ENCODE results near the gene LRP2. TPM values are rescaled to one million over a fixed set of nuclear protein-coding genes. Genes with fewer than 3 reads are reported as not detected.

LRP2 gene
- total and polyA plus RNA-seq, 10 of the 15 experiments (the other 5 are each of a cell fraction or from before 2014, with no cell fraction given), result 0.01 to 0.19 (median 0.06) TPM; not detected in 5

DNA sequence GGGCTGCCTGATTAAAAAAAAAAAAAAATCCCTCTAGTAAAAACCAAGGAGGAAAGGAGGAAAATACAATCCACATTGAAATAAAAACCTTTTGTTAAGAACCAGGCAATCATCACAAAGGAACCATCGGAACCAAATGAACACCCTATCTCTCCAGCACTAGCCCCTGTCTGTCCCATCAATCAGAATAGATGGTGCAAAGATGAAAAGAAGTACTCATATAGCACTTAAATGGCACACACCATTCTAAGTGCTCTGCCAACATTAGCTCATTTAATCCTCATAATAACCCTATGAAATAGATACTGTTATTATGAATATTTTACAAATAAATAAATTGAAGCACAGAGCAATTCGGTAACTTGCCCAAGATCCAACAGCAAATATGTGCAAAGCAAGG is 38.5 kb downstream of the LRP2 start:
- Histone ChIP-seq H3K4me1 (ENCODE audit: control insufficient read depth, insufficient read depth, low read length) (no peaks in the 10 kb centered on the region), H3K79me2 (ENCODE audit: control insufficient read depth, insufficient read depth, low read length) (no peaks in the 10 kb centered on the region), H3K36me3 (ENCODE audit: control insufficient read depth in 2 of 2, insufficient read depth in 2 of 2, low read length in 1 of 2) (no peaks in the 10 kb centered on the region), H3K9me3 (replicated peaks; ENCODE audit: control insufficient read depth, insufficient read depth, low read length) (no peaks in the 10 kb centered on the region), H3K9ac (ENCODE audit: control insufficient read depth, insufficient read depth, low read length) (no peak overlapping the region), H3K4me3 (no peak overlapping the region), H4K20me1 (ENCODE audit: control insufficient read depth, insufficient read depth) (no peaks in the 10 kb centered on the region), H2AFZ (ENCODE audit: control insufficient read depth, low read depth, low read length) (no peak overlapping the region), H3K27ac (ENCODE audit: control insufficient read depth, insufficient read depth) (no peak overlapping the region), H3K27me3 (replicated peaks in 1 of 2; ENCODE audit: control insufficient read depth in 2 of 2, insufficient read depth in 2 of 2, low read length in 1 of 2) (no peaks in the 10 kb centered on the region), H3K4me2 (ENCODE audit: control insufficient read depth, insufficient read depth) (no peak overlapping the region)
- intact Hi-C loops (cut with micrococcal nuclease; ENCODE audit: unreplicated experiment), result no loop called here
- DNase-seq (ENCODE audit: low read depth, low spot score) (no peak), ATAC-seq (no peak), FAIRE-seq (no peak)
- POLR2A ChIA-PET, result no interaction called here
- in situ Hi-C loops (cut with MboI), result no loop called here
- SMC1A ChIA-PET (ENCODE audit: uncharacterized antibody, unreplicated experiment), result no interaction called here
- RAD21 ChIA-PET (ENCODE audit: unreplicated experiment), result no interaction called here
- TF ChIP-seq, protein P1, sequence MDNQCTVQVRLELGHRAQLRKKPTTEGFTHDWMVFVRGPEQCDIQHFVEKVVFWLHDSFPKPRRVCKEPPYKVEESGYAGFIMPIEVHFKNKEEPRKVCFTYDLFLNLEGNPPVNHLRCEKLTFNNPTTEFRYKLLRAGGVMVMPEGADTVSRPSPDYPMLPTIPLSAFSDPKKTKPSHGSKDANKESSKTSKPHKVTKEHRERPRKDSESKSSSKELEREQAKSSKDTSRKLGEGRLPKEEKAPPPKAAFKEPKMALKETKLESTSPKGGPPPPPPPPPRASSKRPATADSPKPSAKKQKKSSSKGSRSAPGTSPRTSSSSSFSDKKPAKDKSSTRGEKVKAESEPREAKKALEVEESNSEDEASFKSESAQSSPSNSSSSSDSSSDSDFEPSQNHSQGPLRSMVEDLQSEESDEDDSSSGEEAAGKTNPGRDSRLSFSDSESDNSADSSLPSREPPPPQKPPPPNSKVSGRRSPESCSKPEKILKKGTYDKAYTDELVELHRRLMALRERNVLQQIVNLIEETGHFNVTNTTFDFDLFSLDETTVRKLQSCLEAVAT (IDR thresholded peaks at IDR 0.05), result no peak
- no peak for TF ChIP-seq HDAC6 (IDR thresholded peaks at IDR 0.05; ENCODE audit: unreplicated experiment)
- no peak for TF ChIP-seq PAX8 (IDR thresholded peaks at IDR 0.05)
- TF ChIP-seq RBBP5 (conservative IDR thresholded peaks at IDR 0.05), result no peak
- TF ChIP-seq SMAD5 (IDR thresholded peaks at IDR 0.05; ENCODE audit: low read depth), result no peak
- TF ChIP-seq TCF3 (IDR thresholded peaks at IDR 0.05; ENCODE audit: borderline replicate concordance, insufficient read depth, low read depth, low read length), result no peak
- TF ChIP-seq, protein P2, sequence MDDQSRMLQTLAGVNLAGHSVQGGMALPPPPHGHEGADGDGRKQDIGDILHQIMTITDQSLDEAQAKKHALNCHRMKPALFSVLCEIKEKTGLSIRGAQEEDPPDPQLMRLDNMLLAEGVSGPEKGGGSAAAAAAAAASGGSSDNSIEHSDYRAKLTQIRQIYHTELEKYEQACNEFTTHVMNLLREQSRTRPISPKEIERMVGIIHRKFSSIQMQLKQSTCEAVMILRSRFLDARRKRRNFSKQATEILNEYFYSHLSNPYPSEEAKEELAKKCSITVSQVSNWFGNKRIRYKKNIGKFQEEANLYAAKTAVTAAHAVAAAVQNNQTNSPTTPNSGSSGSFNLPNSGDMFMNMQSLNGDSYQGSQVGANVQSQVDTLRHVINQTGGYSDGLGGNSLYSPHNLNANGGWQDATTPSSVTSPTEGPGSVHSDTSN (IDR thresholded peaks at IDR 0.05; ENCODE audit: insufficient replicate concordance, low read depth, low read length), result no peak
- TF ChIP-seq, protein P3, sequence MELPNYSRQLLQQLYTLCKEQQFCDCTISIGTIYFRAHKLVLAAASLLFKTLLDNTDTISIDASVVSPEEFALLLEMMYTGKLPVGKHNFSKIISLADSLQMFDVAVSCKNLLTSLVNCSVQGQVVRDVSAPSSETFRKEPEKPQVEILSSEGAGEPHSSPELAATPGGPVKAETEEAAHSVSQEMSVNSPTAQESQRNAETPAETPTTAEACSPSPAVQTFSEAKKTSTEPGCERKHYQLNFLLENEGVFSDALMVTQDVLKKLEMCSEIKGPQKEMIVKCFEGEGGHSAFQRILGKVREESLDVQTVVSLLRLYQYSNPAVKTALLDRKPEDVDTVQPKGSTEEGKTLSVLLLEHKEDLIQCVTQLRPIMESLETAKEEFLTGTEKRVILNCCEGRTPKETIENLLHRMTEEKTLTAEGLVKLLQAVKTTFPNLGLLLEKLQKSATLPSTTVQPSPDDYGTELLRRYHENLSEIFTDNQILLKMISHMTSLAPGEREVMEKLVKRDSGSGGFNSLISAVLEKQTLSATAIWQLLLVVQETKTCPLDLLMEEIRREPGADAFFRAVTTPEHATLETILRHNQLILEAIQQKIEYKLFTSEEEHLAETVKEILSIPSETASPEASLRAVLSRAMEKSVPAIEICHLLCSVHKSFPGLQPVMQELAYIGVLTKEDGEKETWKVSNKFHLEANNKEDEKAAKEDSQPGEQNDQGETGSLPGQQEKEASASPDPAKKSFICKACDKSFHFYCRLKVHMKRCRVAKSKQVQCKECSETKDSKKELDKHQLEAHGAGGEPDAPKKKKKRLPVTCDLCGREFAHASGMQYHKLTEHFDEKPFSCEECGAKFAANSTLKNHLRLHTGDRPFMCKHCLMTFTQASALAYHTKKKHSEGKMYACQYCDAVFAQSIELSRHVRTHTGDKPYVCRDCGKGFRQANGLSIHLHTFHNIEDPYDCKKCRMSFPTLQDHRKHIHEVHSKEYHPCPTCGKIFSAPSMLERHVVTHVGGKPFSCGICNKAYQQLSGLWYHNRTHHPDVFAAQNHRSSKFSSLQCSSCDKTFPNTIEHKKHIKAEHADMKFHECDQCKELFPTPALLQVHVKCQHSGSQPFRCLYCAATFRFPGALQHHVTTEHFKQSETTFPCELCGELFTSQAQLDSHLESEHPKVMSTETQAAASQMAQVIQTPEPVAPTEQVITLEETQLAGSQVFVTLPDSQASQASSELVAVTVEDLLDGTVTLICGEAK (IDR thresholded peaks at IDR 0.05; ENCODE audit: borderline replicate concordance), result no peak
- TF ChIP-seq CEBPB (IDR thresholded peaks at IDR 0.05; ENCODE audit: borderline replicate concordance in 1 of 2, low read depth in 2 of 2, low read length in 2 of 2), result no peak
- TF ChIP-seq ATF7 (IDR thresholded peaks at IDR 0.05; ENCODE audit: low read depth), result no peak
- TF ChIP-seq SMAD1 (IDR thresholded peaks at IDR 0.05; ENCODE audit: low read depth, partially characterized antibody), result no peak
- TF ChIP-seq BCL11A (IDR thresholded peaks at IDR 0.05; ENCODE audit: low read depth, low read length), result no peak
- TF ChIP-seq, protein P4, sequence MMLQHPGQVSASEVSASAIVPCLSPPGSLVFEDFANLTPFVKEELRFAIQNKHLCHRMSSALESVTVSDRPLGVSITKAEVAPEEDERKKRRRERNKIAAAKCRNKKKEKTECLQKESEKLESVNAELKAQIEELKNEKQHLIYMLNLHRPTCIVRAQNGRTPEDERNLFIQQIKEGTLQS (IDR thresholded peaks at IDR 0.05; ENCODE audit: borderline replicate concordance, extremely low read depth, low read depth, low read length), result no peak
- TF ChIP-seq HDAC2 (IDR thresholded peaks at IDR 0.05), result no peak
- no peak for TF ChIP-seq CHD2 (IDR thresholded peaks at IDR 0.05; ENCODE audit: borderline replicate concordance, low read depth, low read length)
- TF ChIP-seq IKZF2 (IDR thresholded peaks at IDR 0.05), result no peak
- TF ChIP-seq HCFC1 (IDR thresholded peaks at IDR 0.05; ENCODE audit: low read length), result no peak
- TF ChIP-seq BRCA1 (IDR thresholded peaks at IDR 0.05; ENCODE audit: low read depth, low read length), result no peak
- TF ChIP-seq, protein P5, sequence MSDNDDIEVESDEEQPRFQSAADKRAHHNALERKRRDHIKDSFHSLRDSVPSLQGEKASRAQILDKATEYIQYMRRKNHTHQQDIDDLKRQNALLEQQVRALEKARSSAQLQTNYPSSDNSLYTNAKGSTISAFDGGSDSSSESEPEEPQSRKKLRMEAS (IDR thresholded peaks at IDR 0.05; ENCODE audit: low read depth, low read length), result no peak
- TF ChIP-seq NR2F1 (conservative IDR thresholded peaks at IDR 0.05), result no peak
- CTCF ChIA-PET, result no interaction called here
- 70% methylated on average over 2 of the region's 2 CpGs for WGBS (ENCODE audit: insufficient coverage, insufficient replicate concordance, low lambda C conversion rate, missing lambda C conversion rate)
- no TSS peak for BruUV-seq (replicated peaks)

Data from GM12878 (cell line).